HG03558 (cell line): ENCODE measurements around the gene P4HA2.

Experiments used
- ATAC-seq: cut with Tn5 transposase; IDR thresholded peaks from one replicate; pipeline ENCODE4 v1.9.1; 2021; ENCODE audit warnings: moderate number of reproducible peaks; ENCODE audit not compliant: unreplicated experiment; ENCODE audit errors: extremely low read depth

P4HA2 gene

GRCh38 chr5:132265336-132266030 lies 37.8 kb upstream of the P4HA2 start:
- ATAC-seq, result no peak

- ATAC-seq, result no peak
These were observed 37.1 kb upstream of the P4HA2 start for GRCh38 chr5:132264546-132265335.

GRCh38 chr5:132263548-132264261 lies 36.1 kb upstream of the P4HA2 start:
- no peak for ATAC-seq

- no peak for ATAC-seq
These were observed 35.4 kb upstream of the P4HA2 start for GRCh38 chr5:132262882-132263547.

GRCh38 chr5:132261881-132262845 lies 34.5 kb upstream of the P4HA2 start:
- ATAC-seq, result no peak

GRCh38 chr5:132260714-132261551 lies 33.3 kb upstream of the P4HA2 start:
- ATAC-seq, result no peak

- ATAC-seq, result no peak
These were observed 32.4 kb upstream of the P4HA2 start for GRCh38 chr5:132260051-132260450.

GRCh38 chr5:132259069-132259851 lies 31.6 kb upstream of the P4HA2 start:
- ATAC-seq, result no peak

- ATAC-seq, result no peak
These were observed 30.7 kb upstream of the P4HA2 start for GRCh38 chr5:132258102-132259068.

GRCh38 chr5:132257131-132258101 lies 29.8 kb upstream of the P4HA2 start, which contains the start of gene PDLIM4:
Gene PDLIM4 (plus strand): TSS chr5:132257696. CDS start chr5:132257735, 39 bp downstream.
- no peak for ATAC-seq

GRCh38 chr5:132256783-132257130 lies 29.1 kb upstream of the P4HA2 start:
- no peak for ATAC-seq

GRCh38 chr5:132256086-132256782 lies 28.6 kb upstream of the P4HA2 start:
- no peak for ATAC-seq

GRCh38 chr5:132254321-132254977 lies 26.8 kb upstream of the P4HA2 start:
- ATAC-seq, result no peak
